Measurements from ENCODE around the gene C22orf23.

DNA sequence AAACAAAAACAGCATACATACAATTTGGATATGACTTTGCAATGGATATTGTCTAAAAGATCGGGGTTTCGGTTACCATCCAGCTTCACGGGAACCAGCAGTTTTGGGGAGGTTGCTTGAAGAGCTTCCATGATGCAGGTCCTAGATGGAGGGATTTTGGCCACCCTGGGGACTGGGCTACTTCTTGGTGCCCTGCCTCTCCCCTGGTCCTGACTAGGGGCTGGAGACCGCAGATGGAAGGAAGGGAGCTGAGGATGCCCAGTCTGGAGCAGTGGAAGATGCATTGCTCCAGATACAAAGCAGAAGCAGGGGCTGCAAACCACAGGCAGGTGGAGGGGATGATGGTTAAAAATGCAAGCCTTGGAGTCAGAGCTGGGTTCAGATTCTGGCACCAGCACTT is 17.5 kb upstream of the C22orf23 start:
- TF ChIP-seq, protein P1, sequence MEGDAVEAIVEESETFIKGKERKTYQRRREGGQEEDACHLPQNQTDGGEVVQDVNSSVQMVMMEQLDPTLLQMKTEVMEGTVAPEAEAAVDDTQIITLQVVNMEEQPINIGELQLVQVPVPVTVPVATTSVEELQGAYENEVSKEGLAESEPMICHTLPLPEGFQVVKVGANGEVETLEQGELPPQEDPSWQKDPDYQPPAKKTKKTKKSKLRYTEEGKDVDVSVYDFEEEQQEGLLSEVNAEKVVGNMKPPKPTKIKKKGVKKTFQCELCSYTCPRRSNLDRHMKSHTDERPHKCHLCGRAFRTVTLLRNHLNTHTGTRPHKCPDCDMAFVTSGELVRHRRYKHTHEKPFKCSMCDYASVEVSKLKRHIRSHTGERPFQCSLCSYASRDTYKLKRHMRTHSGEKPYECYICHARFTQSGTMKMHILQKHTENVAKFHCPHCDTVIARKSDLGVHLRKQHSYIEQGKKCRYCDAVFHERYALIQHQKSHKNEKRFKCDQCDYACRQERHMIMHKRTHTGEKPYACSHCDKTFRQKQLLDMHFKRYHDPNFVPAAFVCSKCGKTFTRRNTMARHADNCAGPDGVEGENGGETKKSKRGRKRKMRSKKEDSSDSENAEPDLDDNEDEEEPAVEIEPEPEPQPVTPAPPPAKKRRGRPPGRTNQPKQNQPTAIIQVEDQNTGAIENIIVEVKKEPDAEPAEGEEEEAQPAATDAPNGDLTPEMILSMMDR (conservative IDR thresholded peaks at IDR 0.05): no peak
- no peak for TF ChIP-seq EZH2 (IDR thresholded peaks at IDR 0.05; ENCODE audit: low read depth)
